ENCODE results near the gene GFRA1.

Gene GFRA1

GRCh38 chr10:116029826-116030225 is 243.2 kb downstream of the GFRA1 start:
- Histone ChIP-seq H3K9ac (ENCODE audit: low read length in 2 of 2) (no peak overlapping the region), H3K4me1 (ENCODE audit: control insufficient read depth, insufficient read depth, low read length) (no peaks in the 10 kb centered on the region), H3K27ac (ENCODE audit: low read length) (no peak overlapping the region), H3K36me3 (ENCODE audit: control insufficient read depth in 2 of 2, insufficient read depth in 2 of 2, low read length in 2 of 2) (no peaks in the 10 kb centered on the region), H3K27me3 (ENCODE audit: control insufficient read depth in 1 of 2, insufficient read depth in 2 of 2, low read length in 2 of 2) (no peaks in the 10 kb centered on the region), H3K9me3 (ENCODE audit: control insufficient read depth in 2 of 2, low read length in 2 of 2) (no peaks in the 10 kb centered on the region), H3K4me3 (ENCODE audit: low read length in 2 of 2) (no peak overlapping the region)

GRCh38 chr10:116027355-116027754 is 245.7 kb downstream of the GFRA1 start:
- Histone ChIP-seq H3K27me3 (ENCODE audit: control insufficient read depth in 1 of 2, insufficient read depth in 2 of 2, low read length in 2 of 2) (no peaks in the 10 kb centered on the region), H3K9ac (ENCODE audit: low read length in 2 of 2) (no peak overlapping the region), H3K36me3 (ENCODE audit: control insufficient read depth in 2 of 2, insufficient read depth in 2 of 2, low read length in 2 of 2) (no peaks in the 10 kb centered on the region), H3K4me1 (ENCODE audit: control insufficient read depth, insufficient read depth, low read length) (no peaks in the 10 kb centered on the region), H3K9me3 (ENCODE audit: control insufficient read depth in 2 of 2, low read length in 2 of 2) (no peaks in the 10 kb centered on the region), H3K4me3 (ENCODE audit: low read length in 2 of 2) (no peak overlapping the region), H3K27ac (ENCODE audit: low read length) (no peak overlapping the region)

GRCh38 chr10:116026725-116027124 is 246.3 kb downstream of the GFRA1 start:
- Histone ChIP-seq H3K9ac (ENCODE audit: low read length in 2 of 2) (no peak overlapping the region), H3K9me3 (ENCODE audit: control insufficient read depth in 2 of 2, low read length in 2 of 2) (no peaks in the 10 kb centered on the region), H3K4me1 (ENCODE audit: control insufficient read depth, insufficient read depth, low read length) (no peaks in the 10 kb centered on the region), H3K27me3 (ENCODE audit: control insufficient read depth in 1 of 2, insufficient read depth in 2 of 2, low read length in 2 of 2) (no peaks in the 10 kb centered on the region), H3K4me3 (ENCODE audit: low read length in 2 of 2) (no peak overlapping the region), H3K27ac (ENCODE audit: low read length) (no peak overlapping the region), H3K36me3 (ENCODE audit: control insufficient read depth in 2 of 2, insufficient read depth in 2 of 2, low read length in 2 of 2) (no peaks in the 10 kb centered on the region)

GRCh38 chr10:116026315-116026714 is 246.7 kb downstream of the GFRA1 start:
- Histone ChIP-seq H3K9ac (ENCODE audit: low read length in 2 of 2) (no peak overlapping the region), H3K4me3 (ENCODE audit: low read length in 2 of 2) (no peak overlapping the region), H3K36me3 (ENCODE audit: control insufficient read depth in 2 of 2, insufficient read depth in 2 of 2, low read length in 2 of 2) (no peaks in the 10 kb centered on the region)

GRCh38 chr10:116024271-116024878 is 248.6 kb downstream of the GFRA1 start:
- H3K27me3 ChIP-seq (ENCODE audit: control insufficient read depth in 1 of 2, insufficient read depth in 2 of 2, low read length in 2 of 2), result no peaks in the 10 kb centered on the region
- no peaks in the 10 kb centered on the region for H3K4me1 ChIP-seq (ENCODE audit: control insufficient read depth, insufficient read depth, low read length)
- H3K9ac ChIP-seq (ENCODE audit: low read length in 2 of 2), result no peak overlapping the region
- no peak overlapping the region for H3K27ac ChIP-seq (ENCODE audit: low read length)
- no peaks in the 10 kb centered on the region for H3K36me3 ChIP-seq (ENCODE audit: control insufficient read depth in 2 of 2, insufficient read depth in 2 of 2, low read length in 2 of 2)
- no peak overlapping the region for H3K4me3 ChIP-seq (ENCODE audit: low read length in 2 of 2)
- H3K9me3 ChIP-seq (ENCODE audit: control insufficient read depth in 2 of 2, low read length in 2 of 2), result no peaks in the 10 kb centered on the region

More at GRCh38 chr10:116026315-116026714, 246.7 kb downstream of the GFRA1 start:
- no peak overlapping the region for H3K27ac ChIP-seq (ENCODE audit: low read length)
- no peaks in the 10 kb centered on the region for H3K27me3 ChIP-seq (ENCODE audit: control insufficient read depth in 1 of 2, insufficient read depth in 2 of 2, low read length in 2 of 2)
- no peaks in the 10 kb centered on the region for H3K4me1 ChIP-seq (ENCODE audit: control insufficient read depth, insufficient read depth, low read length)
- H3K9me3 ChIP-seq (ENCODE audit: control insufficient read depth in 2 of 2, low read length in 2 of 2), result no peaks in the 10 kb centered on the region

- no peaks in the 10 kb centered on the region for H3K27me3 ChIP-seq (ENCODE audit: control insufficient read depth in 1 of 2, insufficient read depth in 2 of 2, low read length in 2 of 2)
- H3K36me3 ChIP-seq (ENCODE audit: control insufficient read depth in 2 of 2, insufficient read depth in 2 of 2, low read length in 2 of 2), result no peaks in the 10 kb centered on the region
- H3K9me3 ChIP-seq (ENCODE audit: control insufficient read depth in 2 of 2, low read length in 2 of 2), result no peaks in the 10 kb centered on the region
- H3K4me1 ChIP-seq (ENCODE audit: control insufficient read depth, insufficient read depth, low read length), result peaks cover 7% of the 10 kb centered on the region
- H3K27ac ChIP-seq (ENCODE audit: low read length), result no peak overlapping the region
- H3K4me3 ChIP-seq (ENCODE audit: low read length in 2 of 2), result no peak overlapping the region
- H3K9ac ChIP-seq (ENCODE audit: low read length in 2 of 2), result no peak overlapping the region
These were observed 255.6 kb downstream of the GFRA1 start for GRCh38 chr10:116017405-116017804.

- Histone ChIP-seq H3K27me3 (ENCODE audit: control insufficient read depth in 1 of 2, insufficient read depth in 2 of 2, low read length in 2 of 2) (no peaks in the 10 kb centered on the region), H3K36me3 (ENCODE audit: control insufficient read depth in 2 of 2, insufficient read depth in 2 of 2, low read length in 2 of 2) (no peaks in the 10 kb centered on the region), H3K9me3 (ENCODE audit: control insufficient read depth in 2 of 2, low read length in 2 of 2) (no peaks in the 10 kb centered on the region), H3K9ac (ENCODE audit: low read length in 2 of 2) (no peak overlapping the region), H3K4me3 (ENCODE audit: low read length in 2 of 2) (no peak overlapping the region), H3K27ac (ENCODE audit: low read length) (no peak overlapping the region), H3K4me1 (ENCODE audit: control insufficient read depth, insufficient read depth, low read length) (peaks cover 7% of the 10 kb centered on the region)
These were observed 257.2 kb downstream of the GFRA1 start for GRCh38 chr10:116015583-116016333.

- Histone ChIP-seq H3K9me3 (ENCODE audit: control insufficient read depth in 2 of 2, low read length in 2 of 2) (no peaks in the 10 kb centered on the region), H3K4me3 (ENCODE audit: low read length in 2 of 2) (peak overlapping the region in 1 of 2 donors; percentile 8), H3K27me3 (ENCODE audit: control insufficient read depth in 1 of 2, insufficient read depth in 2 of 2, low read length in 2 of 2) (no peaks in the 10 kb centered on the region), H3K36me3 (ENCODE audit: control insufficient read depth in 2 of 2, insufficient read depth in 2 of 2, low read length in 2 of 2) (no peaks in the 10 kb centered on the region), H3K4me1 (ENCODE audit: control insufficient read depth, insufficient read depth, low read length) (peaks cover 7% of the 10 kb centered on the region), H3K9ac (ENCODE audit: low read length in 2 of 2) (no peak overlapping the region), H3K27ac (ENCODE audit: low read length) (no peak overlapping the region)
These were observed 258.0 kb downstream of the GFRA1 start for GRCh38 chr10:116014871-116015582.

GRCh38 chr10:116014326-116014725 is 258.7 kb downstream of the GFRA1 start:
- Histone ChIP-seq H3K4me3 (ENCODE audit: low read length in 2 of 2) (no peak overlapping the region), H3K9ac (ENCODE audit: low read length in 2 of 2) (no peak overlapping the region), H3K27ac (ENCODE audit: low read length) (no peak overlapping the region), H3K36me3 (ENCODE audit: control insufficient read depth in 2 of 2, insufficient read depth in 2 of 2, low read length in 2 of 2) (no peaks in the 10 kb centered on the region), H3K4me1 (ENCODE audit: control insufficient read depth, insufficient read depth, low read length) (peaks cover 7% of the 10 kb centered on the region), H3K9me3 (ENCODE audit: control insufficient read depth in 2 of 2, low read length in 2 of 2) (peaks cover 0 to 2% of the 10 kb centered on the region in 2 donors), H3K27me3 (ENCODE audit: control insufficient read depth in 1 of 2, insufficient read depth in 2 of 2, low read length in 2 of 2) (no peaks in the 10 kb centered on the region)

- H3K9ac ChIP-seq (ENCODE audit: low read length in 2 of 2), result no peak overlapping the region
- H3K4me1 ChIP-seq (ENCODE audit: control insufficient read depth, insufficient read depth, low read length), result peaks cover 7% of the 10 kb centered on the region
- no peaks in the 10 kb centered on the region for H3K27me3 ChIP-seq (ENCODE audit: control insufficient read depth in 1 of 2, insufficient read depth in 2 of 2, low read length in 2 of 2)
- H3K4me3 ChIP-seq (ENCODE audit: low read length in 2 of 2), result no peak overlapping the region
- peaks cover 0 to 3% of the 10 kb centered on the region in 2 donors for H3K9me3 ChIP-seq (ENCODE audit: control insufficient read depth in 2 of 2, low read length in 2 of 2)
- no peak overlapping the region for H3K27ac ChIP-seq (ENCODE audit: low read length)
- H3K36me3 ChIP-seq (ENCODE audit: control insufficient read depth in 2 of 2, insufficient read depth in 2 of 2, low read length in 2 of 2), result no peaks in the 10 kb centered on the region
These were observed 261.1 kb downstream of the GFRA1 start for GRCh38 chr10:116011929-116012328.
